NB4 (cell line): ENCODE data around the gene SNAI1.

Source experiments
- CTCF ChIP-seq: IDR thresholded peaks from one replicate; pipeline ENCODE4 v1.5.1; 2012; ENCODE audit warnings: low read depth, low read length
- MYC ChIP-seq: IDR thresholded peaks from 2 replicates; pipeline ENCODE4 v1.6.1; 2011; ENCODE audit warnings: low read depth, low read length
- POLR2A ChIP-seq: IDR thresholded peaks from 2 replicates; pipeline ENCODE4 v1.6.1; 2011; ENCODE audit warnings: mild to moderate bottlenecking; ENCODE audit not compliant: insufficient read length; ENCODE audit errors: extremely low read depth

DNA sequence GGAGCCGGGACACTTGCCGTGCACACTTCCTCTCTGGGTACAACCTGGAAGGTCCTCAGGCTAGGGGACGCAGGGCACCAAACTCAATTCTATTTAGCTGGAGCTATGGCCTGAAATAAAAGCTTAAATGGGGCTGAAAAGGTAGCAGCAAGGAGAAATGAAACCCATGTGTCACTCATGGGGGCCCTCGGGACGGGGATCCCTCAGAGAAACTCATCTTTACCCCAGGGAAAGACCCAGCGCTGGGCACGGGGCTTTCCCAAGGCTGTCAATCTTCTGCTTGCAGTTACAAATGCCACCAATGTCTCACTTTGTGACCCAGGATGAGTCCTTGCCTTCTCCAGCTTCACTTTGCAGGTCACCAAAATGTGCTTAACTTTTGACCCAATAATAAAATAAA is 16.5 kb downstream of the SNAI1 start:
- TF ChIP-seq POLR2A (no peak), CTCF (no peak), MYC (no peak)
